GM21825 (cell line): ENCODE data around the gene PLCG1.

ENCODE experiments used
- ATAC-seq: cut with Tn5 transposase; IDR thresholded peaks from one replicate; pipeline ENCODE4 v1.9.1; 2021; ENCODE audit warnings: mild to moderate bottlenecking, moderate library complexity; ENCODE audit not compliant: unreplicated experiment

The PLCG1 gene

DNA sequence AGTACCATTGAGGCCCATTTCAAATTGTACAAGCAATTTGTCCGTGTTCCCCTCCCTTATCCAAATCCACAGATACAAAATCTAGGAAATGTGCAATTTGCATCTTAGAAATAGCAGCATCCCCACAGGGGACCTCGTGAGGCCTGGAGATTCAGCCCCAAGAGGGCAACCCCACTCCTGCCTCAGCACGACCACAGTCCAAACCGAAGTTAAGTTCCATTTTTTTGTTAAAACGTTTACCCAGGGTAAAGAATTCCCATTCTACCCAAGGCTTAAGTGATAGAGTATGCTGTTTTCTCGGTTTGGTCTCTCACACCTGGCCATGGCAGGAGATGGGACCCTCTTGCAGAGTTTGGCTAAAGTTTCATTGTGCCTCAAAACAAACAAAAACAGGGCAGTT, 41.2 kb downstream of the PLCG1 start:
- ATAC-seq = no peak

DNA sequence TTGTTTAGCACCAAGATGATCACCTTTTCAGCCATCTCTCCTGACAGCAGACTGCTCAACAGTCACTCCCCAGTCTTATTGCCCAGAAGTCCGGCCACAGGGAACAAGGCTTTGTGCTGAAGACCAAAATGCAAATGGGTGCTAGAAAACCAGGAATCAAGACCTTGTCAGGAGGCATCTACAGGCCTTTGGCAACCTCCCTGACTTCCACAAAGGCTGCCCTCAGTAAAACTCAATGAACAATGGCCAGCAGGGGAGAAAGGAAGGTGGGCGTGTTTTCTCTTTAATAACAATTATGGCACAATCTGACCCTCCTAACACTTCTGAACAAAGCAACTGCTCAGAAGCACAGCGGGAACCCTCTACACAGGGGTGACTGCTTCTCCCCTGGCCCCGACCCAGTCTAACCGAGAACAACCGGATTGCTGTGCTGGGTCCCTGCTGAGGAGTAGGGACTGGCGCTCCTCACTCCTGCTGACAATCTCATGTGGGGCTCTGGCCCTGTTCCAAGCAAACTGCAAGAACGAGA, 41.6 kb downstream of the PLCG1 start:
- ATAC-seq = no peak

DNA sequence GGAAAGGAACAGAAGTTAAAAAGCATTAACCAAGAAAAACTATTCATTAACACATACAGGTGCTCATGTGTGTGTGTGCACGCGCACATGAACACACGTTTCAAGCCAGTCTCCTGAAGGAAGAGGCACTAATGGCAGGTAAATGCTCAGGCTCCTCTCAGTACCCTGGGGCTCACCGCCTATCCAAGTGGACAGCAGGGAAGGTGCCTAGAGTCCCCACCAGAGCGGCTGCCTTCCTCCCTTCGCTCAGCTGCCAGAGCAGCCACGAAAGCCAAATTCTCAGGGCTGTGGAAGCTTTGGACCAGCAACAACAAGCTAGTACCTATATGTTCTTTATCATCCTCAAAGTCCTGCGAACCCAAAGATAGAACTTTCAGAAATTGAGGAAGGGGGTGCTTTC, 42.6 kb downstream of the PLCG1 start:
- no peak for ATAC-seq

DNA sequence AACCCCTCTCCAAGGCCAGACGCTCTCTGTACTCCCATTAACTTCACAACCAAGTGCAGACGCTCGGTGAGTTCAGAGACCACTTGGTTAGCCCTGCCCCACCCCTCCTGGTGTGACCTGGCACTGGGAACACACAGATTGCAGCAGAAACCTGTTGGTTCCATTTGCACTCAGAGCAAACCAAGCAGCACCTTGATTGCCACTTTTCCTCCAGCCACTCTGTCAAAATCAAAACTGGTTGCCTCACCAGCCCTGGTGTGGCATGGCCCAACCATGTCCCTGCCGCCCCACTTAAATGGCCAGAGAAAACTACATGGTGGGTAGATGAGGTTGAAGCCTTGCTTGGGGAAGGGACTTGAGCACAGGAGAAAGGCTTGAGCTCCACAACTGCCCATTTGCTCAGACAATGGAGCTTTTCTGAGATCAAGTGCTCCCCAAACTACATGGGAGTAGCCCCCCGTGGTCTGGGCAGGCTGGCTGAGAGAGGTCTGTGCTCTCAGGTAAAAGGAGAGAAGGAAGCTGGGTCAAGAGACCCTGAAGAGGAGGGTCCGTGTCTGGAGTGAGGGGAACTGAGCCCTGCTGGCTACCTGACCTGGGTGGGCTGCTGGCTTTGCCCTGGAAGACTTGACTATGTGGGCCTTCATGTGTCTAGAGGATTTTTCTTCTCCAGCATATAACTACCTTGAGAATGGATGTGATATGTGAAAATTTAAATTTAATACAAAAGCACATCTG, 43.4 kb downstream of the PLCG1 start:
- no peak for ATAC-seq

DNA sequence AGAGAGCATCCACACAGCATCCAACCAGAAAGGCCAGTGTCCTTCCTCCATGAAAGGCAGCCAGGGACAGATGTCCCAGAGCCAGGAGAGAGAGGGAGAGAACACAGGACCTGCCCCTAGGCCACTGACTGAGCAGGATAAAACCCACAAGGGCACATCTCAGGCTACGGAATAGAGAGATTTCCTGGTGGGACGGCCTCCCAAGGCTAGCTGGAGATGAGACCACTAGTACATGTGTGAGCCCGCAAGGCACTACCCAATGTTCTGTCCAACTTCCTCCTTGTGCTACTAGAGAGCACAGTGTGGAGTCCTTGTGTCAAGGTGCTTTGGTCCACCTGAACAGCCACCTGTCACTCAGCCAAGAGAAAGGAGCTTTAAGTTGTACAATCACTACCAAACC, 44.2 kb downstream of the PLCG1 start:
- no peak for ATAC-seq

DNA sequence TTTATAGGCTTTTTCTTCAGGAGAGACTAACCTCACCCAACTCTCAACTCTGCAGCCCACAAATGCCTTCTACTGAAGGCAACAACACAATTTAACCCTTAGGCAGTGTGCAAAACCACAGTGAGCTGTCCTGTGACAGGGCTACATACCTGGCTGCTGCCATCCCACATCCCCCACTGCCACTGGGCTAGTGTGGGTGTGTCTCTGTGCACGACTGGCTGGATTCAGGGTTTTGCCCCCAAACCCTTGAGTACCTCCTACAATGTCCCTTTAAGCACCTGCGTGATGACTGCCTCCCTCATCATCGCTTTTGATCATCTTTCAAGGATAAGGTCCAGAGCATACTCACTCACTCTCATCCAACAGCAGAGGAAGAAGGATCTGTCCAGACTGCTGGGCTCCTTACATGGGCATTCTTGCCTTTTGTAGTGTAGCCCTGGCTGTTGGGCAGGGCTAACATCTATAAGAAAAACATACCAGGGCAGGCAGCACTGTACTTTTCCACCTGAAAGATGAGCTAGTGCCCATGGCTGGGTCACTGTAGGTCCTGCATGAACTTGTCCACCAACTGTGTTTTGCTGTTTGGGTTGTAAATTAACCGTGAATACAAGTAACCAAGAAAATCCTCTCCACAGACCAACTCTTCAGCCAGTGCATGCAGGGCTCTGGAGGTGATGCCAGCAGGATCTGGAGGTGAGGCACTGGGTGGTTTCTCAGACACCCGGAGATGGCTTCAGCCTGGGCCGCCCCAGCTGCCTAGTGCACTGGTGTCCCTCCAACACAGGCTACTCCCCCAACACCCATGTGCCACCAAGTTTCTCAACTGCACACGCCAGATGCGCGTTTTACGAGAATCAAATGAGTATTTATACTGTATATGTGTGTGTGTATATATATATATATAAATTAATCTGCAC, 45.2 kb downstream of the PLCG1 start:
- ATAC-seq = no peak

DNA sequence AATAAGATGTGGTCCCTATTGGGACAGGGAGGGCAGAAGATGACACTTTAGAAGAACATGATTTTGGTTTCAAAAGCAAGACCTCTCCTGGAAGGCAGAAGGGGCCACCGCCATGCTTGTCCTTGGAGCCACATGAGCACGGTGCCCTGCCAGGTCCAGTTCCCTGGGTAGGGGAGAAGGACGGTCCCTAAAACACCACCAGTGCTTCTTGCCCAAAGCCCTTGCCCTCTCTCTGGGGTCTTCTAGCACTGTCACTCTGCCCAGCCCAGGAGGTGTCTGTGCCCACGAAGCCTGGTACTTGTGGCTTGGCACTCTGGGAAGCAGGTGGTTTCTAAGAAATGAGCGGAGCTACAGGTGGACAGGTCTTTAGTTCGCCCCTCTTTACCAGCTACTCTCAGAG, 46.0 kb downstream of the PLCG1 start:
- ATAC-seq = no peak

DNA sequence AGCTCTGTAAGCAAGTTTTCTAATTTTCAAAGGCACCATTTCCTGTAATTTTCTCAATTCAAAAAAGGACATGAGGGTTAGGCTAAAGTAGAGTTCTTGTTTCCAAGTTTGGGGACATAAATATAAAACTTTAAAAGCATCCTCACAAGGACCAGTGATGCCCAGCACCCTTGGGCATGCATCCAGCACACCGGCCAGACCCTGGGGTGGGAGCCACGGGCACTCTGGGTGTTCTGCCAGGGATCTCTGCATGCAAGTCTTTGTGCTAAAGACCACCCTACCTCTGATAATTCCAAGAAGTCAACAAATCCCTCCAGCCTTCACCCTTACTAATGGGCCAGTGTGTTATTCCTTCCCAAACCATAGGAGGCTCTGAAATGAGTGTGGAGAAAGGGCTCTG, 46.5 kb downstream of the PLCG1 start:
- no peak for ATAC-seq

DNA sequence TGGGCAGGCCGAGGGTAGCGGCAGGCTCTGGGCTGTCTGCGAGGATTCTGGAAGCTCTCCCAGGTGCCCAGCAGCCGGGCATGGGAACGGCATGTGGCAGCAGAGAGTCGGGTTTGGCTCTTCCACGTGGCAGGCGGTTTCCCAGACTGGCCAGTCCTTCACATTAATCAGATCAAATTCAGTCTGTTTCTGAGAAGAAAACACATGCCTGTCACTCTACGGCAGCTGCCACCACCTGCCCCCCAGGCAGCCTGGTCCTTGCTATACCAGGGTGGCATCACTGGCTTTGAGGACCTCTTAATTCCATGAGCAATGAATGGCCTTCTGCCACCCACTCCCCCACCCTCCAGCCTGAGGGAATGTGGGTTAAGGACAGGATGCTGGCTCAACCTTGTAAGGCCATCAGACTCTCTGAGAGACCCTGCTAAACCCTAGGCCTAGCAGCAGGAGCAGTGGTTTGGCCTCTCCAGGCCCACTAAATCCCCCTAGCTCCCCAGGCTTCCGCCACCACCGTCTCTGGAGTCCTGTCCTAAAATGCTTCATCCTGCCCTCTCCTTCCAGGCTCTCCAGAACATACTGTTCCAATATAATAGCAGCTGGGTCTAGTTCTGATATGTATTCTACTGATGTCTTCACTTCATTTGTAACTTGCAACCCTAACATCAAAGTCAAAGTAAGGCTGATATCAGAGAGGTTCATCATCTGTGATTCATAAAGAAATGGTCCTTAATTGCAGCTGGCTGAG, 47.8 kb downstream of the PLCG1 start:
- ATAC-seq = no peak

DNA sequence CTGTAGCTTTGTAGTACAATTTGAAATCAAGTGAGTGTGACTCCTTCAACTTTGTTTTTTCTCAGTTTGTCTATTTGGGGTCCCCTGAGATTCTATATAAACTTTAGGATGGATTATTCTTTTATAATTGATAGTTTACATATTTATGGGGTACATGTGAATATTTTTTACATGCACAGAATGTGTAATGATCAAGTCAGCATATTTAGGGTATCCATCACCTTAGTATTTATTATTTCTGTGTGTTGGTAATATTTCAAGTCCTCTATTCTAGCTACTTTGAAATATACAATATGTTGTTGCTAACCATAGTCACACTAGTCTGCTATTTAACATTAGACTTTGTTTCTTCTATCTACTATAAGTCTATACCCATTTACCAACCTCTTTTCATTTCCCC, 50.3 kb downstream of the PLCG1 start:
- no peak for ATAC-seq

DNA sequence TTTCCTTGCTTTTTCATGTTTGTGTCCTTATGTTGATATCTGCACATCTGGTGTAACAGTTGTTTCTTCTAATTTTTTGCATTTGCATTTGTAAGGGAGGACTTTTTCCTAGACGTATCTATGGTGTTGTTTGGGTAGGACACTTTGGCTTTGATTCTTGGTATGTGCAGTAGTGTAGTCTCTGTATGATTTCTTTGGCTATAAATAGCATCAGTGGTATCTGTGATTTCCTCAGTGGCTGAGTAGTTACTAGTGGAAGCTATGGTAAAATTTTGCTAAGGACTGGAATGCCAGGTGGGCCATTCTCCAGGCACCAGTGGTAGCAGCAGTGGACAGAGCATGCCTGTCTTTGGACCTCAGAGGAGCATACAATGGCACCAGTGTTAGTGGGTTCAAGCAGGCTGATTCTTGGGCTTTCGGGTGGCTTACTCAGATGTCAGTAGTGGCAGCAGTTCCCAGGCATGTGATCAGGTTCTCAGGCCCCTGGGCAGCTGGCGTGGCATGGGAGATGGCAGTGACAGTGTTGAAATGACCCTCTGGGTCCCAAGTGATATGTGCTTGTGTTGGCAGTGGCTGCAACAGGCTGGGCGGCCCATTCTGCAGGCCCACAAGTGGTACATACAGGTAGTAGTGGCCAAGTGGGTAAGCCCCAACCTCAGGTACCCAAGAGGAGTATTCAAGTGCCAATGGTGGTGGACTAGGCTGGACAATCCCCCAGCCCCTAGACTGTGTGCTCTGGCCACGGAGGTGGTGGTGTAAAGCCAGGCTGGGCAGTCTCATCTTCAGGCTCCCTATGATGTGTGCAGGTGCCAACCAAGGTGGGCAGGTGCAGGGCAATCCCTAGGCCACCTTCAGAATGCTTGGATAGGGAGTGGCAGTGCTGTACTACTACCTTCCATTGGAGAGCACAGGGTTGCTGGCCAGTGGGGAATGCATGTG, 54.5 kb downstream of the PLCG1 start:
- no peak for ATAC-seq

DNA sequence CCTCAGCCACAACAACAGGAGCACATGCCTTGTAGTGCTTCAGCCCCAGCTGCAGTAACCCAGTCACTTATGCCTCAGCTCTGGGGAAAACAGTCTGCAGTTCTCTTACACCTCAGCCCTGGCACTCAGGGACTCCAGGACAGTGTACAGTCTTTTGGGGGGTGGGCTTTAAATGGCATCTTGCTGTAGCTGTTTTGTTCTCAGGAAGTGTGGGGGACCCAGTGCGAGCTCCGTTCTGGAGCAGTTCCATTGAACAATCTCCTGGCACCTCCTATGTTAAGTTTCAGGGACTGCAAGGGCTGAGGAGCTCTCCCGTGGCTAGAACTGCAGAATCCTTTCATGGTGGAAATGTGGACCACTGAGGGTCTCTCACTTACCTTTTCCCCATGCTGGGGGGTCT, 55.2 kb downstream of the PLCG1 start:
- no peak for ATAC-seq

DNA sequence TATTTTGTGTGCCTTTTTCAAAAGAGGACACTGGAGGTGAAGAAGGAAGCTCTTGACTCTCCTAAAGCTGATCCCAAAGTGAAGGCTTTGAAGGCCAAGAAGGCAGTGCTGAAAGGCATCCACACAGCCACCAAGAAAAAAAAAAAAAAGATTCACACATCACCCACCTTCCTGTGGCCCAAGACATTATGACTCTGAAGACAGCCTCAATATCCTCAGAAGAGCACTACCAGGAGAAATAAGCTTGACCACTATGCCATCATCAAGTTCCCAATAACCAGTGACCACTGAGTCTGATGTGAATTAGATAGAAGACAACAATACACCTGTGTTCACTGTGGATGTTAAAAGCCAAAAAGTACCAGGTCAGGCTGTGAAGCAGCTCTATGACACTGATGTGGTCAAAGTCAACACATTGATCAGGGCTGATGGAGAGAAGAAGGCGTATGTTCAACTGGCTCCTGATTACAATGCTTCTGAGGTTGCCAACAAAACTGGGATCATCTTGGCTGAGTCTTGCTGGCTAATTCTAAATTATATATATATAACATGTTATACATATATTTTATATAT, 59.4 kb downstream of the PLCG1 start:
- no peak for ATAC-seq

DNA sequence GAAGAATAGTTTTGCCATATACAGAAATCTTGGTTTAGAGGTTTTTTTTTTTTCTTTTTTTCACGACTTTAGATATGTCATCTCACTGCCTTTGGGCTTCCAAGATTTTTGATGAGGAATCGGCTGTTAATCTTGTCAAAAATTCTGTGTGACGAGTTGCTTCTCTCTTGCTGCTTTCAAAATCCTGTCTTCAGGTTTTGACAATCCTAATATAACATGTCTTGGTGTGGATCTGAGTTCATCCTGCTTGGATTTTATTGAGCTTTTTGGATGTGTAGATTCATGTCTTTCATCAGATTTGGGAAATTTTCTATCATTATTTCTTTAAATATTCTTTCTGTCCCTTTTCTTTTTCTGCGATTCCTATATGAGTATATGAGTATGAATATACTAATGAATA, 61.1 kb downstream of the PLCG1 start:
- no peak for ATAC-seq

DNA sequence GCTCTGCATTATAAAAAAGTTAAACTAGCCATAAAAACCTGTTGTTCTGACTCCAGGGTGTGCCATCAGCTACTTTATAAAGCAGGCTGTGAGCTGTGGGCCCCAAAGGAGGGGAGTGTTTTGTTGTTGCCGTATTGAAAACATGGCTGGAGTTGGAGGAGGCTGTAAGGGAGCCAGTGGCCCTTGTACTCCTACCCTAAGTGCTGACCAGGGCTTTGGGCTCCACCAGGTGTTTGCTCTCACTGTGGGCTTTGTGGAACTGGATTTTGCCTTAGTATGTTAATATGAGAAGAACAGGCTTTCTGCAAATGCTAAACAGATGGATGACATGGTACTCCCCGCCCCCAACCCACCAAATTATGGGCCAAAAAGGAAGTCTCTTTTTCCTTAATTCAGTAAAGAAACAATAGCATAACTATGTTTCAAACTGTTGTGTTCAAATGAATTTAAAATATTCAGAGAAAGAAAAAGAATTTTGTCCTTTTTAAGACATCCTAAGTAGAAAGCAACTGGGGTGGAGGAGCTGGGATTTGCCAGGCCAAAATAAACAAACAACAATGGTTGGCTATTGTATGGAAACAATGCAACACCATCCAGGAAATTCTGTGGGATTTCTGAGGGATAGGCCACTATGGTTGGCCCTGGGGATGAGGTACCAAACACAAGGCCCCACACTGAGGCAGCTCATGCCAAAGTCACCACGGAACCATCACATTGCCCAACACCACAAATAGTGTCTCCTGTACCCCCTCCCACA, 63.3 kb downstream of the PLCG1 start:
- ATAC-seq = no peak

DNA sequence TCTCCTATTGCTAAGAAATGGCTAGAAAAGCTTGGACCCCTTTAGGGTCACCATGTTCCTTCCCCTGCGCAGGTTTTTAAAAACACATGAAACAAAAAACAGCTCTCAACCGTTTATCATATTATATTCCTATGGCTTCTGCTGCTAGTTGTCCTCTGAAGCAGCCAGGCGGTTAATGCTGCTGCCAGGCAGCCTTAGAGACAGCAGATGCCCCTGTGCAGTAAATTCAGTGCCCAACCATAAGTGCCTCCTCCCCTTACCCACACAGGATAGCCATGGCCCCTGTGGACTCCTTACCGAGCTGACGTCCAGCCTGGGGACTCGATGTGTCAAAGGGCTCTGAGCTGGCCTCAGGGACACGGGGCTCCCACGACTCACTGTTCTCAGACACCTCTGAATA, 64.4 kb downstream of the PLCG1 start:
- no peak for ATAC-seq

DNA sequence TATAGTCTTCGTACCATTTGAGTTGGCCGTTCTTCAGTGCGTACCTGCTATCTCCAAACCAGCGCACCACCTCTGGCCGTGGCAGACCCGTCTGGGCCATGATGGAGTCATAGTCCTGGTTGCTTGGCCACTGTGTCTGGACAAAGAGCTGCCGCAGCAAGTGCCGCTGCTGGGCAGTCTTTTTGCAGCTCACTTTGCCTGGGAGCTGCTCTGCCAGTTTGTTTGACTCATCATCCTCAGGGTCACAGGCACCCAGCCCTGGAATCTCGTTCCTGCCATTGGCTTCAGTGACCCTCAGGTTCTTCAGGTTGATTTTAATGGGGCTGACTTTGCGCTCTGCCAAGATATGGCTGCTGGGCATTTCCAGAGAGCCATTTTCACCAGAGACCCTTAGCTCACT, 65.1 kb downstream of the PLCG1 start:
- no peak for ATAC-seq

DNA sequence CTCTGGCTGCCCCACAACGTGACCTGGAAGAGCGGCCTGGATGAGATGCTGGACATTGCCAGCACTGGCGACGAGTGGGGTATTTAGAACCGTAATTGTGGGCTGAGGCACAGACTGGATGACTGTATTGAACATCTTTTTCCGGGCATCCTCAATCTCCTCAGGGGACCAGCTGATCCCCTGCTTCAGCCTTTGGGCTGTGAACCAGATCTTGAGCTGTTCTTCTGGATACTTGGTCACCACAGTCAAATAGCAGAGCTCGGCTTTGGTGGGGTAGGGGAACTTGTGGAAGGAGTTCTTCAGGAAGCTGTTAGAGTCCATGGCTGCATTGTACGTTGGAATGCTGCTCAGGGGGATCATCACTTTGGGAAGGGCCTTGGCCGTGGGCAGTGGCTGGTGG, 66.3 kb downstream of the PLCG1 start:
- no peak for ATAC-seq
